GM12874 (cell line): Measurements from ENCODE around the gene PUDP.

Experiments used
- CTCF ChIP-seq: IDR thresholded peaks from 2 replicates; pipeline ENCODE4 v1.5.1; 2011; ENCODE audit warnings: low read depth, mild to moderate bottlenecking, control low read depth, low read length, moderate library complexity; ENCODE audit not compliant: insufficient read depth

The PUDP gene

GRCh38 chrX:7146703-7147412 is 1.1 kb downstream of the PUDP start:
- TF ChIP-seq CTCF, result no peak

GRCh38 chrX:7146020-7146702 is 1.8 kb downstream of the PUDP start:
- TF ChIP-seq CTCF, result no peak

- TF ChIP-seq CTCF, result no peak
These were observed 2.5 kb downstream of the PUDP start for GRCh38 chrX:7145454-7145853.

- TF ChIP-seq CTCF, result no peak
These were observed 3.9 kb downstream of the PUDP start for GRCh38 chrX:7143941-7144525.

GRCh38 chrX:7143076-7143475 is 4.9 kb downstream of the PUDP start:
- TF ChIP-seq CTCF, result no peak

- no peak for TF ChIP-seq CTCF
These were observed 8.5 kb downstream of the PUDP start for GRCh38 chrX:7139202-7140081.

GRCh38 chrX:7134981-7135380 is 13.0 kb downstream of the PUDP start:
- TF ChIP-seq CTCF, result no peak
